ENCODE results near the gene PEMT. TPM values are rescaled to one million over a fixed set of nuclear protein-coding genes. Genes with fewer than 3 reads are reported as not detected.
"Not testable (repeated sequence)": the region's sequence is repeated elsewhere in the genome, so short reads cannot be mapped to it uniquely, and the experiment has no call there.

The PEMT gene
- total RNA-seq, 1 donor, result 47.1 TPM

DNA sequence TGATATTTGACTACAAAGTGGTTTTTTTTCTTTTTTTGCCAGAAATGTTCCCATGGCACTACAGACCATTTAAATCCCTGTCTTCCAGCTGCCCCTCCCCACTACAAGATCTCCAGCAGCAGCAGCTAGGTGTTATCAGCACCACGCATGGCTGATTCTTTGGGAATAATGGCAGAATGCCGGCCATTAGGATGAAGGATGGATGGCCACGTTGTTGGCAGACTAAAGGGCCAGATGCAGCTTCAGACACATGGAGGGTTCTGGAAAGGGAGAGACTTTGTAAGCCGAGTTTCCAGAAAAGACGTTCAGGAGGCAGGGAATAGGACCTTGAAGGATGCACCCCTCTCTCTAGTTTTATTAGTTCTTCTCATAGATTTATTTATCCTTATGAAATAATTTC lies 125.0 kb downstream of the PEMT start:
- DNase-seq (ENCODE audit: low read depth in 2 of 3, low spot score in 2 of 3), result no peak

DNA sequence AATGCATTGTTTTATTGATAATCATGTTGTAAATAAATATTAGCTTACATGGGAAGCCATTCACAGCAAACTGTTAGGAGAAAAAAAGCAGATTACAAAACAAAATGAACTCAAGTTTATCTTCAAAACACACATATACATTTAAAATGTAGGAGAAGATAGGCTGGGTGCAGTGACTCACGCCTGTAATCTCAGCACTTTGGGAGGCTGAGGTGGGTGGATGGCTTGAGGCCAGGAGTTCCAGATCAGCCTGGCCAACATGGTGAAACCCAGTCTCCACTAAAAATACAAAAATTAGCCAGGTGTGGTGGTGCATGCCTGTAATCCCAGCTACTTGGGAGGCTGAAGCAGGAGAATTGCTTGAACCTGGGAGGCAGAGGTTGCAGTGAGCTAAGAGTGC lies 125.6 kb downstream of the PEMT start:
- DNase-seq (ENCODE audit: low read depth in 2 of 3, low spot score in 2 of 3), result not testable (repeated sequence)

DNA sequence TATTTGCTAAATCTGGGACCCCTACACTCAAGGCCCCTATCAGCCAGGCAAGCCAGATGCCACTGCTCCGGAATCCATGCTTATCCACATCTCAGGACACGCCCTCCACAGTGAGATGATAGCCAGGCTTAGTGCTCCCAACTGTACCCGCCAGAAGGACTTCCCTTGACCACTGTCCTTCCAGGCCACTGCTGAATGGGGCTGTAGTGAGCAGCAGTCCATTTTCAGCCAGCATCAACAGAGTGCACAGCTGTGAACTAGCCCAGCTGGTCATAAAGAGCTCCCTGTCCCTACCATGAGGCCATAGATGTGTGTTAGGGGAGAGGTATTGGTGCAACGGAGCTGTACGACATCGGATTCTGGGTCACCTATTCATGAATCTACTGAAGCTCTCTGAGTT lies 127.7 kb downstream of the PEMT start:
- DNase-seq (ENCODE audit: low read depth in 2 of 3, low spot score in 2 of 3), result no peak

DNA sequence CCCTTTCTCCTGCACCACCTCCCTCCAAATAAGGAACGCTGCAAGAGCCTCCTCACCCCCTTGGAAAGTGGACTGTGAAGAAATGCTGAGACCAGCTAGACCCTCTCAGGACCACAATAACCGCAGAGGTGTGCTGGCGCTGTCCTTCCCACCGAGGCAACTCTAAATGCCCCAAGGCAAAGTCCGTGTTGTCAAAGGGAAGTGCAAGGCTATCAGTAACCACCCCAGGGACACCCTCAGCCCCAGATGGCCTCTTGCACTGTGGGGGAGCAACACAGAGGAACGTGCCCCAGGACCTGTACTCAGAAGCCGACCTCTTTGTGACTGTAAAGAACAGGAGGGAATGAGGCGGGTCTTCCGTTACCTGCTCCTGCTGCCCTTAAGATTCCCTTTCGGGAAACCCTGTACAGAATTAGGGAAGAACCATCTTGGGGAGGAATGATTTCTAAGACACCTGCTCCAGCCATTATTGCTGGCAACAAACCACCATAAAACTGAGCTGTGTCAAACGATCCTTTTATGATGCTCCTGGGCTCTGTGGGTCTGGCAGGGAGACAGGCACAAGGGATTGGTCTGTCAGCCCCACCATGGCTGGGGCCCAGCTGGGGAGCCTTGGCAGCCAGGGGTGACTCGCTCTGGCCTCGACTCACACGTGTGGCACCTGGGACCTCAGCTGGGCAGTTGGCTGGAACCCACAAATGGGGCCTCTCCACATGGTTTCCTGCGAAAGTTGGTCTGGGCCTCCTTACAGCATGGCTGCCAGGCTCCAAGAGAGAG lies 129.3 kb downstream of the PEMT start:
- no peak for DNase-seq (ENCODE audit: low read depth in 2 of 3, low spot score in 2 of 3)

DNA sequence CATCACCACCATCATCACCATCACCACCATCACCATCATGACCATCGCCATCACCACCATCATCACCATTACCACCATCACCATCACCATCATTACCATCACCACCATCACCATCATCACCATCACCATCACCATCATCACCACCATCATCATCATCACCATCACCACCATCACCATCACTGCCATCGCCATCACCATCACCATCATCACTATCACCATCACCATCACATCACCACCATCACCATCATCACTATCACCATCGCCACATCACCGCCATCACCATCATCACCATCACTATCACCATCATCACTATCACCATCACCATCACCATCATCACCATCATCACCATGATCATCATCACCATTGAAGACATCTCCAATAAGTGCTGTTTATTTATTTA lies 131.5 kb downstream of the PEMT start:
- no peak for DNase-seq (ENCODE audit: low read depth in 2 of 3, low spot score in 2 of 3)

DNA sequence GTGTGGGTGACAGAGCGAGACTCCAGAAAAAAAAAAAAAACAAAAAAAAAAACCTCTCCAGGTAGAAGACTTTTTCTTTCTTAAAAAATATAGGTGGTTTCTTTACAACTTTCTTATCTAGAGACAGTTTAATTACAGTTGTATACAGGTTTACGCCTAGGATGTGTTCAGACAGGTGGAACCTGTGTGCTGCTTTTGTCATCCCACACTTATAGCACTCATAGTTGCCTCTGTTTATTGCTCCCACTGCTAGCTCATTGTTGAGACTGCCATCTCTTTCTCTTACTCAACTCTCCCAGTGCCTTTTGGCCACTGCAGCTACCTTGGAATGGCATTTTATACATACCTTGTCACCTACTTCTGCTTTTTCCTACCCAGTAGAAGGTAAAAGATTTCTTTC lies 133.8 kb downstream of the PEMT start:
- no peak for DNase-seq (ENCODE audit: low read depth in 2 of 3, low spot score in 2 of 3)

DNA sequence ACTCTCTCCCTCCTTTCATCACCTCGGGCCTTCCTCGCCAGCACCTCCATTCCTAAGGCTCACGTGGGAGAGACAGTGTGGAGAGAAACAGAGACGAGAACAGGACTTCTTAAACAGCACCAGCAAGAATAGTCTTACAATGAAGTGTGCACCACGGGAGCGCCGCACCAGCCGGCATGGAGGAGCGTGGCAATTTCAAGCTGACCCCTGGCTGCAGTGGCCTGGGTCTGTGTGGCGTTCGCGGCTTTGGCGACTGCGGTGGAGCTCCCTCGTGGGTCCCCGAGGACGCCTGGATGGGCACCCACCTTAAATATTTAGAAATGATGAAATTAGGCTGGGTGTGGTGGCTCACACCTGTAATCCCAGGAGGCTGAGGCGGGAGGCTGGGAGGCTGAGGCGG lies 135.3 kb downstream of the PEMT start:
- no peak for DNase-seq (ENCODE audit: low read depth in 2 of 3, low spot score in 2 of 3)

Small RNA genes lying within 50 kb of the gene (small RNA-seq; reads per million reads assigned to genes)
- gene RF00019, result not detected
- gene RNU6-468P, result not detected

Other genes starting within 250 kb of the PEMT start
- gene MED9, start 114.7 kb downstream of the PEMT start, total RNA-seq, result 24.5 TPM
- 3.0 TPM for gene RASD1, start 95.3 kb downstream of the PEMT start, total RNA-seq
- gene RAI1, start 89.8 kb upstream of the PEMT start, total RNA-seq, result 23.2 TPM
- 59.2 TPM for gene SREBF1, start 245.3 kb upstream of the PEMT start, total RNA-seq